CD14-positive monocyte (primary cell): ENCODE measurements around the gene MAML3. TPM values are rescaled to one million over a fixed set of nuclear protein-coding genes. Genes with fewer than 3 reads are reported as not detected.

Source experiments
- DNase-seq, 3 donors: peaks; one replicate each; pipeline ENCODE4 v3.0.0-alpha.2; 2011 to 2022
- H2AFZ ChIP-seq: 2 replicates; pipeline ENCODE4 v1.6.0; 2012; ENCODE audit warnings: mild to moderate bottlenecking, low read depth, low read length, inconsistent platforms; ENCODE audit not compliant: insufficient read depth, poor library complexity, severe bottlenecking
- H3K27ac ChIP-seq, 2 donors: 1 replicate in 1 of 2; 2 replicates in 1 of 2; pipeline ENCODE4 v1.5.1; 2012 to 2013; ENCODE audit warnings: low read length in 2 of 2, control low read depth in 1 of 2, inconsistent platforms in 1 of 2, low read depth in 1 of 2, mild to moderate bottlenecking in 1 of 2
- H3K27me3 ChIP-seq, 2 donors: one replicate each; pipeline versions ENCODE4 v1.6.0 to v1.6.1; 2011 to 2013; ENCODE audit warnings: low read length in 2 of 2; ENCODE audit not compliant: control insufficient read depth in 2 of 2, insufficient read depth in 2 of 2
- H3K36me3 ChIP-seq, 2 donors: replicated peaks in 1 of 2; 1 replicate in 1 of 2; 2 replicates in 1 of 2; pipeline versions ENCODE4 v1.5.1 to v1.6.1; 2012 to 2013; ENCODE audit warnings: low read length in 2 of 2, control low read depth in 1 of 2, inconsistent platforms in 1 of 2, mild to moderate bottlenecking in 1 of 2; ENCODE audit not compliant: insufficient read depth in 2 of 2, control insufficient read depth in 1 of 2
- H3K4me1 ChIP-seq, 2 donors: 1 replicate in 1 of 2; 2 replicates in 1 of 2; pipeline versions ENCODE4 v1.5.1 to v1.6.1; 2012 to 2013; ENCODE audit warnings: low read length in 2 of 2, control low read depth in 1 of 2, inconsistent platforms in 1 of 2, mild to moderate bottlenecking in 1 of 2, moderate library complexity in 1 of 2; ENCODE audit not compliant: insufficient read depth in 2 of 2, control insufficient read depth in 1 of 2
- H3K4me2 ChIP-seq: replicated peaks from 2 replicates; pipeline ENCODE3; 2012; ENCODE audit warnings: low read length, moderate library complexity, mild to moderate bottlenecking; ENCODE audit not compliant: poor library complexity, severe bottlenecking; ENCODE audit errors: extremely low read depth
- H3K4me3 ChIP-seq, 3 experiments: fragments of 200-600 bp in 1 of 3; sonication (generic) in 1 of 3; replicated peaks in 1 of 3; 1 replicate in 2 of 3; 2 replicates in 1 of 3; pipeline ENCODE4 v1.5.1; 2011 to 2013; ENCODE audit warnings: low read length in 3 of 3, mild to moderate bottlenecking in 3 of 3, control low read depth in 2 of 3, low read depth in 2 of 3, inconsistent platforms in 1 of 3, moderate library complexity in 1 of 3
- H3K79me2 ChIP-seq: 2 replicates; pipeline ENCODE4 v1.6.0; 2012; ENCODE audit warnings: mild to moderate bottlenecking, control low read depth, inconsistent platforms, low read length, moderate library complexity; ENCODE audit not compliant: insufficient read depth
- H3K9ac ChIP-seq: 2 replicates; pipeline ENCODE4 v1.6.0; 2017; ENCODE audit warnings: low read length, mild to moderate bottlenecking; ENCODE audit not compliant: insufficient read depth, poor library complexity, severe bottlenecking
- H3K9me3 ChIP-seq, 2 donors: replicated peaks in 1 of 2; 1 replicate in 1 of 2; 2 replicates in 1 of 2; pipeline versions ENCODE4 v1.5.1 to v1.6.1; 2012 to 2013; ENCODE audit warnings: low read length in 2 of 2, control low read depth in 1 of 2; ENCODE audit not compliant: control insufficient read depth in 1 of 2, insufficient read depth in 1 of 2
- H4K20me1 ChIP-seq: 2 replicates; pipeline ENCODE4 v1.6.0; 2012; ENCODE audit warnings: mild to moderate bottlenecking, low read length, control low read depth, moderate library complexity; ENCODE audit not compliant: insufficient read depth
- H3K27ac Mint-ChIP-seq, 7 donors: one replicate each; pipeline ENCODE4 v1.8.0; 2020; ENCODE audit warnings: mild to moderate bottlenecking in 7 of 7, mixed read lengths in 7 of 7, moderate library complexity in 6 of 7, inconsistent platforms in 2 of 7
- H3K27me3 Mint-ChIP-seq, 3 donors: one replicate each; pipeline ENCODE4 v1.8.0; 2021 to 2022; ENCODE audit warnings: low read depth in 3 of 3, mild to moderate bottlenecking in 3 of 3, mixed read lengths in 3 of 3, moderate library complexity in 3 of 3, inconsistent platforms in 1 of 3
- H3K36me3 Mint-ChIP-seq, 2 donors: one replicate each; pipeline ENCODE4 v1.8.0; 2020; ENCODE audit warnings: mixed read lengths in 2 of 2, inconsistent platforms in 1 of 2, mild to moderate bottlenecking in 1 of 2
- H3K4me1 Mint-ChIP-seq: one replicate; pipeline ENCODE4 v1.8.0; 2020; ENCODE audit warnings: mild to moderate bottlenecking, mixed read lengths
- H3K4me3 Mint-ChIP-seq, 2 donors: one replicate each; pipeline ENCODE4 v1.8.0; 2020; ENCODE audit warnings: mild to moderate bottlenecking in 2 of 2, mixed read lengths in 2 of 2, moderate library complexity in 1 of 2
- H3K9me3 Mint-ChIP-seq, 7 donors: one replicate each; pipeline ENCODE4 v1.8.0; 2020 to 2022; ENCODE audit warnings: mixed read lengths in 7 of 7, mild to moderate bottlenecking in 6 of 7, moderate library complexity in 6 of 7, inconsistent platforms in 2 of 7
- WGBS: methylation state at CpG from one replicate; pipeline ENCODE4 v1.1.5; 2013; ENCODE audit warnings: missing lambda C conversion rate; ENCODE audit not compliant: insufficient coverage; 5-methylcytosine and 5-hydroxymethylcytosine counted together
- intact Hi-C, 2 donors: fragments of 100-400 bp; cut with micrococcal nuclease; formaldehyde crosslinking; loops; one replicate each; pipeline versions ENCODE4 v1.15.0 to v1.15.1; 2023
- polyA plus RNA-seq, 3 donors: library from polyadenylated mRNA; depleted of rRNA in 1 of 3; unstranded in 2 of 3; stranded (reverse) in 1 of 3; fragments of 300-500 nt in 2 of 3; fragments of >200 nt in 1 of 3; fragmentation: Illumina TruSeq in 2 of 3; gene quantifications; 1 replicate in 2 of 3; 2 replicates in 1 of 3; pipeline ENCODE4 v1.2.3, GENCODE V29; 2012 to 2021
- TF ChIP-seq, protein P1 (sequence below): fragments of 200-600 bp; IDR thresholded peaks from one replicate; pipeline ENCODE4 v1.8.0; 2022; ENCODE audit warnings: antibody characterized with exemption, mild to moderate bottlenecking

The MAML3 gene
- polyA plus RNA-seq, 3 donors = 1.5 to 6.5 (median 2.3) TPM

DNA sequence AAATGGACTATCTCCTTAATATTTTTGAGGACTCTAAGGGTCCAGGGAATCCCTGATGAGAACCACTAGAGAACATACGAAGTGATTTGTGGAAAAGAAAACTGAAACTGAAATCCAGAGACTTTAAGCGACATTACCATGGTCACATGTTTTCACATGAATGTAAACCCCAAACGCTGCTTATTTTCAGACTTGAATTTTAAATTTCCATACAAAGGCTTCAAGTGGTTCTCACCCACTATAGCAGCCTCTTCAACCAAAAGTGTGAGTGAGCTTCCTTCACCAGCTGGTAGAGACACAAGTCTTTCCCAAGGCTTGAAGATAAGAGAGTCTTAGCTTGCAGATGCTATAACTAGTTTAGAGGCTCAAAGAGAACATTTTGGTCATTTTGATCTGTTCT is 255.7 kb downstream of the MAML3 start:
- H3K27ac Mint-ChIP-seq = peak overlapping the region in 2 of 7 donors; percentile 45 to 49
- no peak overlapping the region for H3K9ac ChIP-seq
- peak overlapping the region; percentile 21 to 66 (median 55) for H3K4me3 ChIP-seq
- TF ChIP-seq, protein P1, sequence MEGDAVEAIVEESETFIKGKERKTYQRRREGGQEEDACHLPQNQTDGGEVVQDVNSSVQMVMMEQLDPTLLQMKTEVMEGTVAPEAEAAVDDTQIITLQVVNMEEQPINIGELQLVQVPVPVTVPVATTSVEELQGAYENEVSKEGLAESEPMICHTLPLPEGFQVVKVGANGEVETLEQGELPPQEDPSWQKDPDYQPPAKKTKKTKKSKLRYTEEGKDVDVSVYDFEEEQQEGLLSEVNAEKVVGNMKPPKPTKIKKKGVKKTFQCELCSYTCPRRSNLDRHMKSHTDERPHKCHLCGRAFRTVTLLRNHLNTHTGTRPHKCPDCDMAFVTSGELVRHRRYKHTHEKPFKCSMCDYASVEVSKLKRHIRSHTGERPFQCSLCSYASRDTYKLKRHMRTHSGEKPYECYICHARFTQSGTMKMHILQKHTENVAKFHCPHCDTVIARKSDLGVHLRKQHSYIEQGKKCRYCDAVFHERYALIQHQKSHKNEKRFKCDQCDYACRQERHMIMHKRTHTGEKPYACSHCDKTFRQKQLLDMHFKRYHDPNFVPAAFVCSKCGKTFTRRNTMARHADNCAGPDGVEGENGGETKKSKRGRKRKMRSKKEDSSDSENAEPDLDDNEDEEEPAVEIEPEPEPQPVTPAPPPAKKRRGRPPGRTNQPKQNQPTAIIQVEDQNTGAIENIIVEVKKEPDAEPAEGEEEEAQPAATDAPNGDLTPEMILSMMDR = no peak
- WGBS = 35% methylated on average over 2 of the region's 3 CpGs
- H3K36me3 ChIP-seq = no peaks in the 10 kb centered on the region
- no peaks in the 10 kb centered on the region for H3K4me1 ChIP-seq
- H3K9me3 Mint-ChIP-seq = peaks cover 0 to 3% (median 0%) of the 10 kb centered on the region in 7 donors
- H3K4me3 Mint-ChIP-seq = no peak overlapping the region
- peak overlapping the region; percentile 33 for H2AFZ ChIP-seq
- H3K4me1 Mint-ChIP-seq = peaks cover 13% of the 10 kb centered on the region
- H3K79me2 ChIP-seq = no peaks in the 10 kb centered on the region
- no peaks in the 10 kb centered on the region for H3K9me3 ChIP-seq
- no peaks in the 10 kb centered on the region for H3K27me3 ChIP-seq
- H3K27ac ChIP-seq = peak overlapping the region in 1 of 2 donors; percentile 62
- peaks cover 0 to 1% (median 0%) of the 10 kb centered on the region in 3 donors for H3K27me3 Mint-ChIP-seq
- H3K36me3 Mint-ChIP-seq = peaks cover 1 to 2% of the 10 kb centered on the region in 2 donors
- peak in 2 of 3 donors; percentile 15 to 20 for DNase-seq
- H4K20me1 ChIP-seq = no peaks in the 10 kb centered on the region
- peak overlapping the region; percentile 49 for H3K4me2 ChIP-seq
- intact Hi-C loops = no loop called here

DNA sequence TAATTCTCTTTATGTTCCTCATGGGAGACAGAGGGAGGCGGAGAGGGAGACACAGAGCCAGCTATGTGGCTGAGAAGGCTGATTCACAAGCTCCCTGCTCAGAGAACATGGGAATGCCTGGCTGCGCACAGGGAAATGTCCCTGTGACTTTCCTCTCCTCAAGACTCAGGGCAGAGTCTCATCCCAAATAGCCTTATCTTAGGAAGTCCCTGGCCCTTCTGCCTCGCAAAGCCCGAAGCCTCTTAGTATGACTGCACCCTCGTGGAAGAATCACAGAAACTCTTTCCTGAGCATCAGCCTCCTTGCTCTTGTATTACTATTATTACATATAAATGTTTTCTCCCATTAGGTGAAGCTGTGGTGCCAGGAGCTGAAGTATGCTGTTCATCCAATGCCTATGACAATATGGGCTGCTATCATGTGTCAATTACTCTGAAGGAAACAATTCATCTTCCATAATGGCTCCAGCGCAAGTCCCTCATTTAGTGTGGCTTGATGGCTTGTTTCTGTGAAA is 257.8 kb downstream of the MAML3 start:
- Histone ChIP-seq H2AFZ (no peak overlapping the region), H3K4me2 (no peak overlapping the region), H3K79me2 (no peaks in the 10 kb centered on the region), H3K9ac (no peak overlapping the region), H3K36me3 (no peaks in the 10 kb centered on the region), H3K27ac (no peak overlapping the region), H3K9me3 (no peaks in the 10 kb centered on the region), H3K27me3 (no peaks in the 10 kb centered on the region), H4K20me1 (no peaks in the 10 kb centered on the region), H3K4me3 (no peak overlapping the region), H3K4me1 (peaks cover 14% of the 10 kb centered on the region in 2 donors)
- no peak overlapping the region for H3K27ac Mint-ChIP-seq
- H3K4me1 Mint-ChIP-seq = peaks cover 8% of the 10 kb centered on the region
- TF ChIP-seq, protein P1 = no peak
- no peak for DNase-seq
- no peaks in the 10 kb centered on the region for H3K27me3 Mint-ChIP-seq
- intact Hi-C loops = no loop called here
- H3K4me3 Mint-ChIP-seq = no peak overlapping the region
- H3K9me3 Mint-ChIP-seq = peaks cover 0 to 3% (median 0%) of the 10 kb centered on the region in 7 donors
- 100% methylated on average over 3 of the region's 6 CpGs for WGBS
- H3K36me3 Mint-ChIP-seq = no peaks in the 10 kb centered on the region
